ENCODE data around the gene PLEK2.

The PLEK2 gene

DNA sequence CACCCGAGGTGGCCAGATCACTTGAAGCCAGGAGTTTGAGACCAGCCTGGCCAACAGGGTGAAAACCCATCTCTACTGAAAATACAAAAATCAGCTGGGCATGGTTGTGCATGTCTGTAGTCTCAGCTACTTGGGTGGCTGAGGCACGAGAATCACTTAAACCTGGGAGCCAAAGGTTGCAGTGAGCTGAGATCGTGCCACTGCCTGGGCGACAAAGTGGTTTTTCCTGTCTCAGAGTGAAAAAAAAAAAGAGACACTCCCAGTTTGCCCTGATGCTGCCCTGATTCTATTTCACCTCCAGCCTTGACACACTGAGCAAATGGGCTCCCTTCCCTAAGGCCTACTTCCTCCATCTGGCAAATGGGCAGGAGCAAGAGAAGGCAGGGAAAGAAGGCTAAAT is 28.5 kb upstream of the PLEK2 start:
- TF ChIP-seq, protein P1, sequence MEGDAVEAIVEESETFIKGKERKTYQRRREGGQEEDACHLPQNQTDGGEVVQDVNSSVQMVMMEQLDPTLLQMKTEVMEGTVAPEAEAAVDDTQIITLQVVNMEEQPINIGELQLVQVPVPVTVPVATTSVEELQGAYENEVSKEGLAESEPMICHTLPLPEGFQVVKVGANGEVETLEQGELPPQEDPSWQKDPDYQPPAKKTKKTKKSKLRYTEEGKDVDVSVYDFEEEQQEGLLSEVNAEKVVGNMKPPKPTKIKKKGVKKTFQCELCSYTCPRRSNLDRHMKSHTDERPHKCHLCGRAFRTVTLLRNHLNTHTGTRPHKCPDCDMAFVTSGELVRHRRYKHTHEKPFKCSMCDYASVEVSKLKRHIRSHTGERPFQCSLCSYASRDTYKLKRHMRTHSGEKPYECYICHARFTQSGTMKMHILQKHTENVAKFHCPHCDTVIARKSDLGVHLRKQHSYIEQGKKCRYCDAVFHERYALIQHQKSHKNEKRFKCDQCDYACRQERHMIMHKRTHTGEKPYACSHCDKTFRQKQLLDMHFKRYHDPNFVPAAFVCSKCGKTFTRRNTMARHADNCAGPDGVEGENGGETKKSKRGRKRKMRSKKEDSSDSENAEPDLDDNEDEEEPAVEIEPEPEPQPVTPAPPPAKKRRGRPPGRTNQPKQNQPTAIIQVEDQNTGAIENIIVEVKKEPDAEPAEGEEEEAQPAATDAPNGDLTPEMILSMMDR (IDR thresholded peaks at IDR 0.05; ENCODE audit: extremely low read depth, missing control alignments), result no peak
- DNase-seq (ENCODE audit: low spot score), result no peak

GRCh38 chr14:67438969-67439368 is 27.0 kb upstream of the PLEK2 start:
- TF ChIP-seq, protein P1 (IDR thresholded peaks at IDR 0.05; ENCODE audit: extremely low read depth, missing control alignments), result no peak
- no peak for DNase-seq (ENCODE audit: low spot score)

GRCh38 chr14:67436006-67436866 is 24.3 kb upstream of the PLEK2 start:
- TF ChIP-seq, protein P1 (IDR thresholded peaks at IDR 0.05; ENCODE audit: extremely low read depth, missing control alignments), result no peak
- no peak for DNase-seq (ENCODE audit: low spot score)

DNA sequence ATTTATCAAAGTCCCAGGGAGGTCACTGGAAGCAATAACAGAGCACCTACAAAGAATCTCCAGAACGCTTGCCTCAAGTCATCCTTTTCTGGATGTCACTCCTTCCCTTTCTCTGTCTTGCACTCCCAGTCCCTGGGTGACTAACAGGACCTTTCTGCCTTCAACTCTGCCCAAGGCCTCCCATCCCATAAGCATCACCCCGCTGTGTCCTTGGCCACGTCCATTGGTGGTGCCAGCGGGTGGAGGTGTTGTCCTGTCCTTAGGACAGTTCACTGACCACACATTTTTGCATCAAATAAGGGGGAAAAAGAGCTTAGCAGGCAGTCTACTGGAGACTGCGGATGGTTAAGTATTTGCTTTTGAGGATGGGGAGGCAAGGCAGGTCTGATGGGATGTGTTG is 23.6 kb upstream of the PLEK2 start:
- TF ChIP-seq, protein P1 (IDR thresholded peaks at IDR 0.05; ENCODE audit: extremely low read depth, missing control alignments), result no peak
- no peak for DNase-seq (ENCODE audit: low spot score)

DNA sequence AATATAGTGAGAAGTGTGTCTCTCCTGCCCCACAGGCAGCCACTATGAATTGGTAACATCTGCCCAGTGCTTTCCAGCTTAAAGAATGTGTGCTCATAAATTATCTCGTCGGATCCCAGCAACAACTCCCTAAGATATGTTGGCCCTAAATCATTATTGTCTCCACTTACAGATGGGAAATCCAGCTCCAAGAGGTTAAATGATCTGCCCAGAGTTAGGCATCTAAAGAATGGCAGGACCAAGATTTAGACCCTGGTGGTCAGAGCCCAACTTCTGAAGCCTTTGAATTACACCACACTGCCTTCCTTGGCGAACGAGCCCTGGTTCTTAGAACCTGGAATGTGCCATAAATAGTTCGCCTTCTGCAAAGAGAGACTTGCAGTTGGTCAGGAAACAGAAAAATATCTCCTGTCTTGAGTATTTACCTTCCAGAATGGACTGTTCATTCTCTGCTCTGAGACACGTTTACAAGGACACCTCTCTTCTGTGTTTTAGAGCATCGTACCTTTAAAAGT is 20.1 kb upstream of the PLEK2 start:
- DNase-seq (ENCODE audit: low spot score), result no peak

GRCh38 chr14:67429510-67430205 is 17.7 kb upstream of the PLEK2 start:
- TF ChIP-seq, protein P1 (IDR thresholded peaks at IDR 0.05; ENCODE audit: extremely low read depth, missing control alignments), result no peak
- DNase-seq (ENCODE audit: low spot score), result no peak

More for the DNA sequence above, 20.1 kb upstream of the PLEK2 start:
- TF ChIP-seq, protein P1 (IDR thresholded peaks at IDR 0.05; ENCODE audit: extremely low read depth, missing control alignments), result no peak

- DNase-seq (ENCODE audit: low spot score), result no peak
- TF ChIP-seq, protein P1 (IDR thresholded peaks at IDR 0.05; ENCODE audit: extremely low read depth, missing control alignments), result no peak
Observed at GRCh38 chr14:67428501-67429031, 16.6 kb upstream of the PLEK2 start.

Data from GM20000 (cell line).